Kidney epithelial cell (primary cell): Measurements from ENCODE around the gene TCP11. TPM values are rescaled to one million over a fixed set of nuclear protein-coding genes. Genes with fewer than 3 reads are reported as not detected.

Experiments used
- DNase-seq: peaks from one replicate; pipeline ENCODE4 v3.0.0-alpha.2; 2010; ENCODE audit warnings: low read depth
- H3K27me3 ChIP-seq: 2 replicates; pipeline ENCODE4 v1.6.0; 2011; ENCODE audit warnings: low read length; ENCODE audit not compliant: control insufficient read depth, insufficient read depth
- H3K36me3 ChIP-seq: 2 replicates; pipeline ENCODE4 v1.5.1; 2011; ENCODE audit warnings: low read length; ENCODE audit not compliant: control insufficient read depth, insufficient read depth
- H3K4me3 ChIP-seq: 2 replicates; pipeline ENCODE4 v1.5.1; 2011; ENCODE audit warnings: low read depth, mild to moderate bottlenecking, control low read depth, low read length
- CTCF ChIP-seq: IDR thresholded peaks from 2 replicates; pipeline ENCODE4 v1.5.1; 2011; ENCODE audit warnings: mild to moderate bottlenecking, moderate library complexity, low read length, control low read depth, inconsistent platforms; ENCODE audit not compliant: insufficient read depth, poor library complexity, severe bottlenecking
- total RNA-seq: library from RNA; depleted of rRNA; stranded (reverse); fragments of >200 nt; gene quantifications from 2 replicates; pipeline ENCODE4 v1.2.3, GENCODE V29; 2015

Gene TCP11
- total RNA-seq, 1 donor from 2014 or later = not detected

- no peak for TF ChIP-seq CTCF
- no peaks in the 10 kb centered on the region for H3K27me3 ChIP-seq
These were observed 23.7 kb upstream of the TCP11 start for GRCh38 chr6:35164868-35165267.

DNA sequence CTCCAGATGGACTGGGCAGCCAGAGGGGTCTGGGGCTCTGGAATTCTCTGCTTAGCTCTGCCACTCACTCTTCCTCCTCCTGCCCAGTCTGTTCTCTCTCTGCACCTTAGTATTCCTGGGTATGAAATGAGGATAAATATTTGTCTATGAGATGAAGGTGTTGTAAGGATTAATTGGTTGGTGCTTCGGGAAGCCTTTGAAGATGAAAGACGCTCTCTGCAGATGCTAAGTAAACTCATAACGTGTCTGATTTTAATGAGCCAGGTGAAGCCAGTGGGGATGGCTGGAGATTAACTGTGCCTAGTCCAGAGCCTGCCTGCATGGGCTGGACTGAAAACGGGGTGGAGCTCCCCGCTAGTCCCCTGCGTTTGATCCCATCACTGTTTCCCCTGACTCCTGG is 23.1 kb upstream of the TCP11 start:
- Histone ChIP-seq H3K27me3 (no peaks in the 10 kb centered on the region), H3K4me3 (no peak overlapping the region), H3K36me3 (no peaks in the 10 kb centered on the region)
- TF ChIP-seq CTCF = no peak
- DNase-seq = no peak

More at GRCh38 chr6:35164868-35165267, 23.7 kb upstream of the TCP11 start:
- H3K36me3 ChIP-seq = no peaks in the 10 kb centered on the region
- H3K4me3 ChIP-seq = no peak overlapping the region
- DNase-seq = no peak

DNA sequence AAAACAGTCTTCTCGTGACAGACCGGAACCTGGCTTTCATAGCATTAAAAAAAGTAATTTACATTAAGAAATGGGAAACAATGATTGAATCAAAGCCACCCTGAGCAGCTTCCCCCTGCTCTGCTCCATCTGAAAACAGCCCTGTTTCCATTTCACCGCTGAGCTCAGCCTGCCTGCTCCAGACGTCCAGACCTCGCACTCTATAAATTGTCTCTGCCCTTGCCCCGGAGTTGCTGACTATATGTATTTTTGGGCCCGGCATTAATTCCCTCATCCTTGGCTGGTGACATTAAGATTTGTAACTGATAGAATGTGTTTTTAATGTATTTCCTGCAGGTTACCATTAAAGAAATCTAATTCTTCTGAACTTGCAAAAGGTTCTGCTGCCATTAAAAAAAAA is 22.7 kb upstream of the TCP11 start:
- TF ChIP-seq CTCF = no peak
- no peaks in the 10 kb centered on the region for H3K27me3 ChIP-seq
- no peak overlapping the region for H3K4me3 ChIP-seq
- DNase-seq = no peak
- H3K36me3 ChIP-seq = no peaks in the 10 kb centered on the region

DNA sequence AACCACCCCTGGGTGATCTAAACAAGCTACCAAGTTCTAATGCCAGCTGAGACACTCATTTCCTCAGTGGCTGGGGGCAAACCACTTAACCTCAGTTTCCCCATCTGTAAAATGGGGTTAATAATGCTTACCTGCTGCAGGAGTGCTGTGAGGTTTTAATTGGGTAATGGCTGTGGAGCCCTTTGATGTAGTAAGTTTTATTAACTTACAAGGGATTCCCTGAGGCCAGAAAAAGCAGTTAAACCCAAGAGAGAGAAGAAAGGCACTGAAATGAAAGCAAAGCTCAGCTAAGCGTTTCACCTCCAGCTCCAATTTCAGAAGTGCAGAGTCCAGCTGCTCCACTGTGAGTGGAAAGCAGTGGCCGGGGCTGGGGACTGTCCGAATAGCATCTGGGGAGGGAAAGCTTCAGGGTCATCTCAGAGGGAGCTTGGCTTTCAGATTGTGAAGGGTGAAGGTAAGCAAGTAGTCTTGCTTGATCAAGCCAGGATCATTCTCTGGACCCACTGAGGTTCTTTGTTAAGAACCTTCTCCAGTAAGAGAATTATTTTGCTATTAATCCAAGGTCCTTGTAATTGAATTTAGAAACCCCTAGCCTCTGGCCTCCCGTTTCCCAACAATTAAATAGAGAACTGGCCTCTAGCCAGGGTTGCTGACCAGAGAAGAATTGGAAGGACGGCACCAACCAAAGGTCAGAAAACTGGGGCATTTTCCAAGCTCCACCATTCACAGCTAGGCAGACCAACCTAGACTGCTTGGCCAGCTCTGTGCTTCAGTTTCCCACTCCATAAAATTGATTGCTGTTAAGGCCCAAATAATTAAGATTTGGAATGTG is 20.9 kb upstream of the TCP11 start:
- no peak for TF ChIP-seq CTCF
- no peaks in the 10 kb centered on the region for H3K36me3 ChIP-seq
- H3K4me3 ChIP-seq = no peak overlapping the region
- H3K27me3 ChIP-seq = no peaks in the 10 kb centered on the region
- DNase-seq = no peak

DNA sequence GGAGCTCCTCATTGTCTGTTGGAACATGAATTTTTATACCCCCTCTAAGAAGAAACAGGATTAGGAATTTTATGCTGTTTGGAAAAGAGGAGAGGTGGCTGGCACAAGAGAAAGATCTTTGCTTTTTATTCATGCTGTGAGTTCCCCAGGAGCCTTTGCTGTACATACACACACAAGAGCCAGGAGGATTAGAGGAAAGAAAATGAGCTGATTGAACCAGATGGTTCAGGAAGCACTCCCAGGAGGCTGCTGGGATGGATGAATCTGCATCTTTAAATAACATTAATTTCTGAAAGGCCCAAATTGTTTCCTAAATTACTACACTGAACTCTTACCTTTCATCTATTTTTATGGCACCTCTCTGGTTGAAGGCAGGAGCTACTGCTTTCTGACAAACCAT is 20.1 kb upstream of the TCP11 start:
- TF ChIP-seq CTCF = no peak
- no peak overlapping the region for H3K4me3 ChIP-seq
- DNase-seq = no peak
- H3K27me3 ChIP-seq = no peaks in the 10 kb centered on the region
- no peaks in the 10 kb centered on the region for H3K36me3 ChIP-seq

DNA sequence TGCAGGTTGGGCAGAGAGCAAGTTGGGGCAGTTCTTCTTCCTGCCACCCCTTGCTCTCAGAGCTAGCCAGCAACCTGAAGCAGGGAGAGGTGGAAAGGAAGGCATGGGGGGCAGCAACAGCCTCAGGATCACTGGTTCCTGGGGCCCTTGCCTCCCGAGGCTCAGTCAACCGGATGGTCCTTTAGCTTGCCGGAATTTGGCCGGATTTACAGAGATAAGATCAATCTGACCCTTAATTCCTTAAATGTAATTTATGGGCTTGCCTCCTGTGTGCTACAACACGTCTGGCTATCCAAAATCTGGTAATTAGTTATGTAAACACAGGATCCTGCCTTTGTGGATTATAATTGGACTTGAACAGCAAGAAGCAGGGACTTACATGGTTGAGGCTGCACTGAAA is 19.5 kb upstream of the TCP11 start:
- Histone ChIP-seq H3K27me3 (no peaks in the 10 kb centered on the region), H3K36me3 (no peaks in the 10 kb centered on the region), H3K4me3 (no peak overlapping the region)
- TF ChIP-seq CTCF = no peak
- no peak for DNase-seq
